Activated CD8-positive, alpha-beta T cell treated with anti-CD3 and anti-CD28 coated beads, Interleukin-2, amount 10 ng/mL, durations not matched to agents 7 days and 5 days (primary cell): ENCODE results near the gene SRM. TPM values are rescaled to one million over a fixed set of nuclear protein-coding genes. Genes with fewer than 3 reads are reported as not detected.
A peak's percentile ranks its signal among the peaks of the same experiment; 100 is the strongest.
"Not testable (repeated sequence)": the region's sequence is repeated elsewhere in the genome, so short reads cannot be mapped to it uniquely, and the experiment has no call there.

Source experiments
- ATAC-seq: fragments of 150-1000 bp; cut with Tn5 transposase; one replicate; pipeline ENCODE4 v1.10.0; 2021; ENCODE audit warnings: moderate library complexity
- CTCF ChIA-PET: fragments of 350-600 bp; sonication (Branson Sonifier 250); formaldehyde crosslinking; loops from one replicate; lab custom pipeline; 2021; ENCODE audit warnings: antibody characterized with exemption; lab: Charles Lee
- POLR2A ChIA-PET: fragments of 350-600 bp; sonication (Branson Sonifier 250); formaldehyde crosslinking; loops from one replicate; lab custom pipeline; 2021; ENCODE audit warnings: antibody characterized with exemption; lab: Charles Lee
- DNase-seq: peaks from one replicate; pipeline ENCODE4 v3.0.0-alpha.2; 2020
- H3K27ac Mint-ChIP-seq: one replicate; pipeline ENCODE4 v1.8.0; 2021; ENCODE audit warnings: mild to moderate bottlenecking, mixed read lengths
- H3K27me3 Mint-ChIP-seq: one replicate; pipeline ENCODE4 v1.8.0; 2021; ENCODE audit warnings: low read depth, mixed read lengths
- H3K36me3 Mint-ChIP-seq: one replicate; pipeline ENCODE4 v1.8.0; 2021; ENCODE audit warnings: low read depth, mixed read lengths
- H3K4me1 Mint-ChIP-seq: one replicate; pipeline ENCODE4 v1.8.0; 2021; ENCODE audit warnings: low read depth, mixed read lengths
- H3K4me3 Mint-ChIP-seq: one replicate; pipeline ENCODE4 v1.8.0; 2021; ENCODE audit warnings: mild to moderate bottlenecking, mixed read lengths
- H3K9me3 Mint-ChIP-seq: one replicate; pipeline ENCODE4 v1.8.0; 2022; ENCODE audit warnings: mixed read lengths; ENCODE audit not compliant: insufficient read depth
- total RNA-seq, 2 experiments: library from RNA; stranded (reverse); gene quantifications; one replicate each; pipeline ENCODE4 v1.2.3, GENCODE V29; 2021

Gene SRM
- total RNA-seq, 2 experiments from 2014 or later = 146 to 154 TPM

GRCh38 chr1:11042995-11043874, 16.6 kb downstream of the SRM start:
- H3K36me3 Mint-ChIP-seq = no peaks in the 10 kb centered on the region
- ATAC-seq (no peak), DNase-seq (no peak)
- no peaks in the 10 kb centered on the region for H3K9me3 Mint-ChIP-seq
- no peaks in the 10 kb centered on the region for H3K4me1 Mint-ChIP-seq
- no peak overlapping the region for H3K4me3 Mint-ChIP-seq
- no peak overlapping the region for H3K27ac Mint-ChIP-seq
- POLR2A ChIA-PET = no interaction called here
- H3K27me3 Mint-ChIP-seq = no peaks in the 10 kb centered on the region
- CTCF ChIA-PET = no interaction called here

- POLR2A ChIA-PET = no interaction called here
- Mint-ChIP-seq H3K4me3 (no peak overlapping the region), H3K27ac (no peak overlapping the region), H3K4me1 (peaks cover 9% of the 10 kb centered on the region), H3K9me3 (no peaks in the 10 kb centered on the region), H3K27me3 (no peaks in the 10 kb centered on the region), H3K36me3 (no peaks in the 10 kb centered on the region)
- DNase-seq (no peak), ATAC-seq (no peak)
- CTCF ChIA-PET = no interaction called here
These were observed 17.8 kb downstream of the SRM start for GRCh38 chr1:11042065-11042464.

- Mint-ChIP-seq H3K4me1 (peaks cover 9% of the 10 kb centered on the region), H3K4me3 (no peak overlapping the region), H3K27ac (no peak overlapping the region), H3K9me3 (no peaks in the 10 kb centered on the region), H3K36me3 (no peaks in the 10 kb centered on the region), H3K27me3 (no peaks in the 10 kb centered on the region)
- ChIA-PET CTCF (no interaction called here), POLR2A (no interaction called here)
- DNase-seq (no peak), ATAC-seq (no peak)
These were observed 18.8 kb downstream of the SRM start for GRCh38 chr1:11041048-11041447.

- POLR2A ChIA-PET, ATAC-seq, H3K27me3 Mint-ChIP-seq, H3K4me1 Mint-ChIP-seq, H3K9me3 Mint-ChIP-seq, DNase-seq, H3K36me3 Mint-ChIP-seq, H3K4me3 Mint-ChIP-seq, H3K27ac Mint-ChIP-seq: not testable (repeated sequence)
- CTCF ChIA-PET = interaction anchor here (0.6 to 1.2 kb wide), 2 partner anchors 202 to 229 kb away, joined by 3 to 4 read pairs; no protein-coding TSS in a partner anchor
These were observed 19.8 kb downstream of the SRM start for GRCh38 chr1:11040105-11040429.

GRCh38 chr1:11039351-11040104, 20.3 kb downstream of the SRM start:
- Mint-ChIP-seq H3K36me3 (no peaks in the 10 kb centered on the region), H3K4me3 (no peak overlapping the region), H3K27ac (no peak overlapping the region), H3K9me3 (no peaks in the 10 kb centered on the region), H3K4me1 (peaks cover 9% of the 10 kb centered on the region), H3K27me3 (no peaks in the 10 kb centered on the region)
- ATAC-seq = no peak
- no peak for DNase-seq
- POLR2A ChIA-PET = no interaction called here
- CTCF ChIA-PET = interaction anchor here (1.2 to 3.2 kb wide), 4 partner anchors 11 to 605 kb away, joined by 4 to 84 read pairs (median 41); no protein-coding TSS in a partner anchor

DNA sequence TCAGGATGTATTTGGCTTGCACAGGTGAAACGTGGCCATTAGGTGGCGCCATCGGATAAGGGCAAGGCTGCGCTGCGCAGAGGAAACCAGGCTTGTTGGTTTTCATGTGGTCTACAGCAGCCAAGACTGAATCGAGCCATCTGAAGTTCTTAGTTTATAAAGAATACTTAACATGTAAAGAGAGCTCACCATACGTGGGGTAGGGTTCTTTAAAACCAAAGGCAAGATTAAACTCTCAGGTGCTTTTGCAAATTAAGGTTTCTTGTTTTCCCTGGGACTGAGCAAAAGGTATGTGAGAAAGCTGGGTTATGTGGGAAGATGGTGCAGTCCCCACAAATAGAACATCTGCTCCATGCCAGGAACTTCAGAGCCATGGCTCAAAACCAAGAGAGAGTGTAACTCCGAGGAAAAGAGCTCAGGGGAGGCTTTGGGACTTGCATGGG, 22.1 kb downstream of the SRM start:
- Mint-ChIP-seq H3K4me3 (no peak overlapping the region), H3K36me3 (no peaks in the 10 kb centered on the region)

GRCh38 chr1:11037019-11037739, 22.6 kb downstream of the SRM start:
- H3K27ac Mint-ChIP-seq, ATAC-seq, H3K27me3 Mint-ChIP-seq, H3K9me3 Mint-ChIP-seq, DNase-seq, H3K36me3 Mint-ChIP-seq, H3K4me3 Mint-ChIP-seq, H3K4me1 Mint-ChIP-seq: not testable (repeated sequence)
- CTCF ChIA-PET = interaction anchor here (0.6 to 4.2 kb wide), 94 partner anchors 9 to 1246 kb away, joined by 3 to 101 read pairs (median 6); partner anchors contain the start of genes ANGPTL7, EXOSC10, MIIP and MTOR
- POLR2A ChIA-PET = interaction anchor here (0.6 to 1.5 kb wide), 6 partner anchors 14 to 871 kb away, joined by 3 read pairs; partner anchors contain the start of gene MTOR

More for the DNA sequence above, 22.1 kb downstream of the SRM start:
- ChIA-PET POLR2A (interaction anchor here (0.6 to 1.5 kb wide), 6 partner anchors 14 to 870 kb away, joined by 3 read pairs; partner anchors contain the start of gene MTOR), CTCF (interaction anchor here (0.6 to 4.2 kb wide), 105 partner anchors 8 to 1247 kb away, joined by 3 to 101 read pairs (median 5); partner anchors contain the start of genes ANGPTL7, EXOSC10, MASP2 and MIIP)
- peaks cover 9% of the 10 kb centered on the region for H3K4me1 Mint-ChIP-seq
- no peak overlapping the region for H3K27ac Mint-ChIP-seq
- no peaks in the 10 kb centered on the region for H3K9me3 Mint-ChIP-seq
- H3K27me3 Mint-ChIP-seq = no peaks in the 10 kb centered on the region
- ATAC-seq (peak; percentile 97), DNase-seq (peak; percentile 93)

DNA sequence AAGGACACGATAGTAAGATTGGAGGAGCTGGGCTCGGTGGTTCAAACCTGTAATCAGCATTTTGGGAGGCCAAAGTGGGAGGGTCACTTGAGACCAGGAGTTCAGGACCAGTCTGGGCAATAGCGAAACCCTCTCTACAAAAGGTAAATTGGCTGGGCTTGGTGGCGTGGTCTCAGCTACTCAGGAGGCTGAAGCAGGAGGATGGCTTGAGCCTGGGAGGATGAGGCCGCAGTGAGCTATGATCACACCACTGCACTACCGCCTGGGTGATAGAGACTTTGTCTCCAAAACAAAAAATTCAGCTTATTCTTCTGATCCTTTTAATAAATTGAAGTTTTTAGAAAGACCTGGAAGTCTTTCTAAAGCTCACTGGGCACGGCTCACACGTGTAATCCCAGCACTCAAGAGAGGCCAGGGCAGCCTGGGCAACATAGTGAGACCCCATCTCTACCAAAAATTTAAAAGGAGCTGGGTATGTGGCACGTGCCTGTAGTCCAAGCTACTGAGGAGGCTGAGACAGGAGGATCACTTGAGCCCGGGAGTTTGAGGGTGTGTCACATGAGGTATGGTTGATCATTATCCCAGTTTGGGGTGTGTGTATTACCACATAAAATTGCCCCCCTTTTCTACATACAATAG, 28.1 kb downstream of the SRM start:
- Mint-ChIP-seq H3K4me1 (no peaks in the 10 kb centered on the region), H3K9me3 (no peaks in the 10 kb centered on the region), H3K27me3 (no peaks in the 10 kb centered on the region), H3K27ac (no peak overlapping the region), H3K36me3 (peaks cover 14% of the 10 kb centered on the region), H3K4me3 (no peak overlapping the region)
- no peak for ATAC-seq
- no peak for DNase-seq
- ChIA-PET CTCF (interaction anchor here (1.2 kb wide), 1 partner anchor 611 kb away, joined by 4 read pairs; no protein-coding TSS in a partner anchor), POLR2A (interaction anchor here (0.8 to 1.0 kb wide), 2 partner anchors 67 to 230 kb away, joined by 3 read pairs; no protein-coding TSS in a partner anchor)

DNA sequence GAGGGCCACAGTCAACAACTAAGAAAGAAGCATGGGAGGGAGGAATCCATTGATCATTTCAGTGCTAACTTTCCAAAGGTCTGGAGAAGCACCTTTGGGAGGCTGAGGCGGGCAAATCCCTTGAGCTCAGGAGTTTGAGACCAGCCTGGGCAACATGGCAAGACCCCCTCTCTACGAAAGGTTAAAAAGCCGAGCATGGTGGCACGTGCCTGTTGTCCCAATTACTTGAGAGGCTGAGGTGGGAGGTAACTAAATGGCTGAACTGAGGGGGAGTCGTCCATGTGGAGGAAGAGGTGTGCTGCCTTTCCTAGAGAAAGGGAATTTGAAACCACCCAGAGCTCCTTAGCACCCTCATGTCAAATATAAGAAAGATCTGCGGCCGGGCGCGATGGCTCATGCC, 29.0 kb downstream of the SRM start:
- Mint-ChIP-seq H3K27me3 (no peaks in the 10 kb centered on the region), H3K4me1 (no peaks in the 10 kb centered on the region), H3K9me3 (no peaks in the 10 kb centered on the region), H3K36me3 (peaks cover 22% of the 10 kb centered on the region), H3K4me3 (no peak overlapping the region), H3K27ac (no peak overlapping the region)
- ChIA-PET POLR2A (no interaction called here), CTCF (no interaction called here)
- ATAC-seq (no peak), DNase-seq (no peak)

GRCh38 chr1:11028018-11028417, 31.8 kb downstream of the SRM start:
- Mint-ChIP-seq H3K36me3 (peaks cover 45% of the 10 kb centered on the region), H3K27ac (peak overlapping the region; percentile 30), H3K27me3 (no peaks in the 10 kb centered on the region), H3K4me3 (no peak overlapping the region), H3K9me3 (no peaks in the 10 kb centered on the region), H3K4me1 (peaks cover 9% of the 10 kb centered on the region)
- ATAC-seq (no peak), DNase-seq (no peak)
- CTCF ChIA-PET = interaction anchor here (2.5 kb wide), 1 partner anchor 10 kb away, joined by 22 read pairs; no protein-coding TSS in a partner anchor
- POLR2A ChIA-PET = interaction anchor here (1.8 kb wide), 1 partner anchor 16 kb away, joined by 3 read pairs; the partner anchor contains the start of gene TARDBP
